Transverse colon (tissue), 4 donors: ENCODE data around the gene MAPK1.

Experiments
- EP300 ChIP-seq: sonication (generic); formaldehyde crosslinking; IDR thresholded peaks from one replicate; pipeline ENCODE4 v1.6.1; 2017; ENCODE audit warnings: antibody characterized with exemption, low read depth
- POLR2A ChIP-seq: fragments of 450-650 bp; IDR thresholded peaks from one replicate; pipeline ENCODE4 v1.6.1; 2016; ENCODE audit warnings: antibody characterized with exemption, mild to moderate bottlenecking, moderate library complexity
- POLR2AphosphoS5 ChIP-seq, 3 donors: sonication (generic); formaldehyde crosslinking; IDR thresholded peaks; one replicate each; pipeline ENCODE4 v1.6.1; 2016; ENCODE audit warnings: antibody characterized with exemption in 3 of 3
- TF ChIP-seq, protein P1 (sequence below), 5 experiments: fragments of 200-600 bp in 3 of 5; fragments of 450-650 bp in 2 of 5; sonication (generic) in 3 of 5; IDR thresholded peaks; 1 replicate in 2 of 5; 2 replicates in 3 of 5; pipeline ENCODE4 v1.5.1; 2016 to 2017; ENCODE audit warnings: antibody characterized with exemption in 5 of 5, inconsistent platforms in 3 of 5, mild to moderate bottlenecking in 2 of 5, moderate library complexity in 1 of 5

- TF ChIP-seq POLR2AphosphoS5 (IDR thresholded peaks at IDR 0.05) (no peak), POLR2A (no peak), EP300 (no peak)
- TF ChIP-seq, protein P1, sequence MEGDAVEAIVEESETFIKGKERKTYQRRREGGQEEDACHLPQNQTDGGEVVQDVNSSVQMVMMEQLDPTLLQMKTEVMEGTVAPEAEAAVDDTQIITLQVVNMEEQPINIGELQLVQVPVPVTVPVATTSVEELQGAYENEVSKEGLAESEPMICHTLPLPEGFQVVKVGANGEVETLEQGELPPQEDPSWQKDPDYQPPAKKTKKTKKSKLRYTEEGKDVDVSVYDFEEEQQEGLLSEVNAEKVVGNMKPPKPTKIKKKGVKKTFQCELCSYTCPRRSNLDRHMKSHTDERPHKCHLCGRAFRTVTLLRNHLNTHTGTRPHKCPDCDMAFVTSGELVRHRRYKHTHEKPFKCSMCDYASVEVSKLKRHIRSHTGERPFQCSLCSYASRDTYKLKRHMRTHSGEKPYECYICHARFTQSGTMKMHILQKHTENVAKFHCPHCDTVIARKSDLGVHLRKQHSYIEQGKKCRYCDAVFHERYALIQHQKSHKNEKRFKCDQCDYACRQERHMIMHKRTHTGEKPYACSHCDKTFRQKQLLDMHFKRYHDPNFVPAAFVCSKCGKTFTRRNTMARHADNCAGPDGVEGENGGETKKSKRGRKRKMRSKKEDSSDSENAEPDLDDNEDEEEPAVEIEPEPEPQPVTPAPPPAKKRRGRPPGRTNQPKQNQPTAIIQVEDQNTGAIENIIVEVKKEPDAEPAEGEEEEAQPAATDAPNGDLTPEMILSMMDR (IDR thresholded peaks at IDR 0.05) = no peak
Measured at GRCh38 chr22:21858025-21858764, 9.2 kb downstream of the MAPK1 start.
